Esophagus squamous epithelium (tissue), 5 donors: ENCODE measurements around the gene LRRC74B. TPM values are rescaled to one million over a fixed set of nuclear protein-coding genes. Genes with fewer than 3 reads are reported as not detected.

ENCODE experiments used
- DNase-seq: peaks from one replicate; lab custom pipeline; 2025; lab: John Stamatoyannopoulos, UW
- H3K27ac ChIP-seq, 4 donors: fragments of 200-600 bp; sonication (generic); one replicate each; pipeline ENCODE4 v1.5.1; 2016 to 2019; ENCODE audit warnings: mild to moderate bottlenecking in 1 of 4
- H3K27me3 ChIP-seq, 4 donors: fragments of 200-600 bp; sonication (generic); 1 replicate in 3 of 4; 2 replicates in 1 of 4; pipeline versions ENCODE4 v1.5.1 to v1.6.0; 2017 to 2021; ENCODE audit warnings: antibody characterized with exemption in 1 of 4
- H3K36me3 ChIP-seq, 3 donors: fragments of 200-600 bp; sonication (generic); one replicate each; pipeline ENCODE4 v1.5.1; 2016 to 2019
- H3K4me1 ChIP-seq, 3 donors: fragments of 200-600 bp; sonication (generic); one replicate each; pipeline ENCODE4 v1.5.1; 2017 to 2019
- H3K4me3 ChIP-seq, 4 donors: fragments of 200-600 bp; sonication (generic); 1 replicate in 3 of 4; 2 replicates in 1 of 4; pipeline ENCODE4 v1.5.1; 2016 to 2019; ENCODE audit warnings: mild to moderate bottlenecking in 2 of 4, moderate library complexity in 1 of 4
- H3K9me3 ChIP-seq, 3 donors: fragments of 200-600 bp; sonication (generic); one replicate each; pipeline ENCODE4 v1.5.1; 2016 to 2019
- POLR2A ChIP-seq, 4 donors: fragments of 450-650 bp; IDR thresholded peaks; one replicate each; pipeline ENCODE4 v1.6.1; 2017; ENCODE audit warnings: antibody characterized with exemption in 4 of 4, mild to moderate bottlenecking in 4 of 4, moderate library complexity in 3 of 4
- WGBS, 2 donors: methylation state at CpG; one replicate each; pipeline ENCODE4 v1.1.5; 2018; 5-methylcytosine and 5-hydroxymethylcytosine counted together
- intact Hi-C: fragments of 100-400 bp; cut with DNase I; formaldehyde crosslinking; loops from one replicate; pipeline ENCODE4 v1.15.0; 2022
- total RNA-seq, 4 donors: library from RNA; depleted of rRNA; stranded (reverse); fragments of >200 nt; gene quantifications; one replicate each; pipeline ENCODE4 v1.1.0, GENCODE V29; 2016
- TF ChIP-seq, protein P1 (sequence below), 6 experiments: fragments of 450-650 bp in 4 of 6; fragments of 200-600 bp in 2 of 6; sonication (generic) in 2 of 6; IDR thresholded peaks; one replicate each; pipeline ENCODE4 v1.5.1; 2016 to 2019; ENCODE audit warnings: antibody characterized with exemption in 6 of 6, mild to moderate bottlenecking in 4 of 6, moderate library complexity in 4 of 6
- donor health status: DM: yes; HTN: yes; CAD: no.

The LRRC74B gene
- total RNA-seq, result under 1 TPM in 1 of 4 donors, not detected in 3; 0.04 TPM

DNA sequence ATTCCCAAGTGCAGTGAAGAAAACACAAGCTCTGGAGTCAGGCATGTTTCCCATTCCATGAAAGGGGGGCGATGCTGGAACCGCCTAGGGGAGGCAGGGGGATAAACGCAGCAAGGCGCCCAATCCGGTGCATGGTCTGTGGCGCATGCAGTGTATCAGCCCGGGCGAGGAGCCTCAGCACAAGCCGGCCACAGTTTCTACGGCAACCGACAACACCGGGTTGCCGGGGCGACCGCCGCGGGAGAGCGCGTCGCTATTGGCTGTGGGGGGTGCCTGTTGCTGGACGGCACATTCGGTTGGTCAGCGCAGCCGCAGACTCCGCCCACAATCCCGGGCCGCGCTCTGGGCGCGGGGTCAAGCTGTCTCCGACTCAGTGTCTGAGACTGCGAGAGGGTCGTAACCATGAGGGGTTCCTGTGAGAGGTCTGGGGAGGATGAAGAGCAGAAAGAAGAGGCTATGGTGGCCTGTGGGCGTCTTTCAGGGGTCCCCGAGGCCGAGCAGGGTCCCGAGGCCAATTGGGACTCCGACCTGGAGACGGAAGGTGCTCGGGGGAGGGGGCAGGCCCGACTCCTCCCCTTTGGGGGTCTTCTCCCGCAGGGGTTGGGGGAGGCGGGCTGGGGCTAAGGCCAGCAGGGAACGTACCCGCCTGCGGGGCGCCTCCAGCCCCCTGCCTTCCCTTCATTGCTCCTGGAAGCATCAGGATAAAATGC, at the start of gene LRRC74B:
TSS of gene LRRC74B (plus strand) at position 362 of the 710 bp plus-strand sequence. CDS start at position 403, 41 bp downstream.
- Histone ChIP-seq H3K4me3 (peak within 1 kb of the TSS; percentile 23 to 62 (median 37)), H3K9me3 (no peaks in the 10 kb centered on the region), H3K4me1 (peaks cover 15 to 38% (median 20%) of the 10 kb centered on the region in 3 donors), H3K27me3 (peaks cover 0 to 4% (median 0%) of the 10 kb centered on the region in 4 donors), H3K36me3 (no peaks in the 10 kb centered on the region), H3K27ac (peak within 1 kb of the TSS in 3 of 4 donors; percentile 61 to 70 (median 65))
- TF ChIP-seq POLR2A (IDR thresholded peaks at IDR 0.05), result no peak
- TF ChIP-seq, protein P1, sequence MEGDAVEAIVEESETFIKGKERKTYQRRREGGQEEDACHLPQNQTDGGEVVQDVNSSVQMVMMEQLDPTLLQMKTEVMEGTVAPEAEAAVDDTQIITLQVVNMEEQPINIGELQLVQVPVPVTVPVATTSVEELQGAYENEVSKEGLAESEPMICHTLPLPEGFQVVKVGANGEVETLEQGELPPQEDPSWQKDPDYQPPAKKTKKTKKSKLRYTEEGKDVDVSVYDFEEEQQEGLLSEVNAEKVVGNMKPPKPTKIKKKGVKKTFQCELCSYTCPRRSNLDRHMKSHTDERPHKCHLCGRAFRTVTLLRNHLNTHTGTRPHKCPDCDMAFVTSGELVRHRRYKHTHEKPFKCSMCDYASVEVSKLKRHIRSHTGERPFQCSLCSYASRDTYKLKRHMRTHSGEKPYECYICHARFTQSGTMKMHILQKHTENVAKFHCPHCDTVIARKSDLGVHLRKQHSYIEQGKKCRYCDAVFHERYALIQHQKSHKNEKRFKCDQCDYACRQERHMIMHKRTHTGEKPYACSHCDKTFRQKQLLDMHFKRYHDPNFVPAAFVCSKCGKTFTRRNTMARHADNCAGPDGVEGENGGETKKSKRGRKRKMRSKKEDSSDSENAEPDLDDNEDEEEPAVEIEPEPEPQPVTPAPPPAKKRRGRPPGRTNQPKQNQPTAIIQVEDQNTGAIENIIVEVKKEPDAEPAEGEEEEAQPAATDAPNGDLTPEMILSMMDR (IDR thresholded peaks at IDR 0.05), result no peak
- WGBS, 2 donors, result 1 to 12% methylated on average over 20 to 31 of the region's 47 CpGs
- DNase-seq, result peak; percentile 25
- intact Hi-C loops, result no loop called here

DNA sequence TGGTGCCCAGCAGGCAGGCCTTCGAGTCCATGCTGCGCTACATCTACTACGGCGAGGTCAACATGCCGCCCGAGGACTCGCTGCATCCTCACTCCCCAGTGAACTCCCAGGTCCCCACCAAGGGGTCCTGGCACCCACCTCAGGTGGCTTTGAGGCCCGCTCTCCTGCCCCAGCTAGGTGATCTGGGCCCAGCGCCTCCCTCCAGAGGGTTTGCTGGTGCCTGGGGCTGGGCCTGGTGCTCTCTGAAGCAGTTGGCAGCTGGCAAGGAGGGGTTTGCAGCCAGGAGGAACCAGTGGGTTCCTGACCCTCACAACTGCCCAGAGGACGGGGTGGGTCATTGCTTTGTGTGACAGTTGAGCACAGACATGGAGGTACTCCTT, 49.7 kb upstream of the LRRC74B start:
- no peaks in the 10 kb centered on the region for H3K27me3 ChIP-seq
- no peaks in the 10 kb centered on the region for H3K9me3 ChIP-seq
- peaks cover 25 to 95% (median 47%) of the 10 kb centered on the region in 3 donors for H3K36me3 ChIP-seq
- H3K4me1 ChIP-seq, result peaks cover 11 to 28% (median 17%) of the 10 kb centered on the region in 3 donors
- intact Hi-C loops, result no loop called here
- no peak overlapping the region for H3K27ac ChIP-seq
- TF ChIP-seq, protein P1 (IDR thresholded peaks at IDR 0.05), result no peak
- TF ChIP-seq POLR2A (IDR thresholded peaks at IDR 0.05), result no peak
- no peak overlapping the region for H3K4me3 ChIP-seq
- 83% methylated on average over 1 of the region's 10 CpGs; no CpG with 5 or more reads in 1 of the 2 donors for WGBS, 2 donors
- DNase-seq, result no peak

- Histone ChIP-seq H3K36me3 (peaks cover 25 to 87% (median 43%) of the 10 kb centered on the region in 3 donors), H3K27ac (no peak overlapping the region), H3K4me1 (peaks cover 15 to 33% (median 18%) of the 10 kb centered on the region in 3 donors), H3K27me3 (no peaks in the 10 kb centered on the region), H3K4me3 (no peak overlapping the region), H3K9me3 (no peaks in the 10 kb centered on the region)
- DNase-seq, result no peak
- no peak for TF ChIP-seq POLR2A (IDR thresholded peaks at IDR 0.05)
- TF ChIP-seq, protein P1 (IDR thresholded peaks at IDR 0.05), result no peak
- WGBS, 2 donors, result 80 to 94% methylated on average over 5 to 13 of the region's 27 CpGs
- intact Hi-C loops, result no loop called here
Observed at GRCh38 chr22:20996598-20997535, 48.9 kb upstream of the LRRC74B start.

- Histone ChIP-seq H3K9me3 (no peaks in the 10 kb centered on the region), H3K4me3 (no peak overlapping the region), H3K27ac (no peak overlapping the region), H3K27me3 (no peaks in the 10 kb centered on the region), H3K36me3 (peaks cover 25 to 79% (median 34%) of the 10 kb centered on the region in 3 donors), H3K4me1 (peaks cover 15 to 34% (median 18%) of the 10 kb centered on the region in 3 donors)
- DNase-seq, result no peak
- 74 to 100% methylated on average over 1 to 6 of the region's 13 CpGs for WGBS, 2 donors
- no peak for TF ChIP-seq POLR2A (IDR thresholded peaks at IDR 0.05)
- TF ChIP-seq, protein P1 (IDR thresholded peaks at IDR 0.05), result no peak
- intact Hi-C loops, result no loop called here
Observed at GRCh38 chr22:20997536-20998257, 48.0 kb upstream of the LRRC74B start.
